MM.1S (cell line): ENCODE results near the gene CERS1.

Experiments
- DNase-seq: peaks from one replicate; pipeline ENCODE4 v3.0.0-alpha.2; 2015
- H2AFZ ChIP-seq: fragments of 300-600 bp; sonication (generic); 2 replicates; pipeline ENCODE4 v1.6.0; 2016; ENCODE audit warnings: antibody characterized with exemption, low read length
- H3F3A ChIP-seq: fragments of 300-600 bp; sonication (generic); 2 replicates; pipeline ENCODE4 v1.6.1; 2016; ENCODE audit warnings: mild to moderate bottlenecking, antibody characterized with exemption, low read length, moderate library complexity, mixed read lengths; ENCODE audit not compliant: insufficient read depth
- H3K27ac ChIP-seq: fragments of 300-600 bp; sonication (generic); 2 replicates; pipeline ENCODE4 v1.5.1; 2016; ENCODE audit warnings: mild to moderate bottlenecking, low read length
- H3K27me3 ChIP-seq: fragments of 300-600 bp; sonication (generic); replicated peaks from 2 replicates; pipeline ENCODE4 v1.6.0; 2016; ENCODE audit warnings: low read length; ENCODE audit not compliant: insufficient read depth
- H3K36me3 ChIP-seq: fragments of 300-600 bp; sonication (generic); replicated peaks from 2 replicates; pipeline ENCODE4 v1.6.1; 2016; ENCODE audit warnings: mild to moderate bottlenecking, low read length, mixed read lengths; ENCODE audit not compliant: insufficient read depth
- H3K4me1 ChIP-seq: fragments of 300-600 bp; sonication (generic); 2 replicates; pipeline ENCODE4 v1.6.1; 2016; ENCODE audit warnings: low read length, mixed read lengths
- H3K4me2 ChIP-seq: fragments of 300-600 bp; sonication (generic); 2 replicates; pipeline ENCODE4 v1.6.0; 2016; ENCODE audit warnings: low read depth, low read length
- H3K4me3 ChIP-seq: fragments of 300-600 bp; sonication (generic); 2 replicates; pipeline ENCODE4 v1.5.1; 2016; ENCODE audit warnings: low read length, mixed read lengths
- H3K79me2 ChIP-seq: fragments of 300-600 bp; sonication (generic); 2 replicates; pipeline ENCODE4 v1.6.1; 2016; ENCODE audit warnings: mixed run types, low read length, mixed read lengths
- H3K9ac ChIP-seq: fragments of 300-600 bp; sonication (generic); 2 replicates; pipeline ENCODE4 v1.6.1; 2016; ENCODE audit warnings: low read length, mixed read lengths
- H3K9me2 ChIP-seq: fragments of 300-600 bp; sonication (generic); replicated peaks from 2 replicates; pipeline ENCODE4 v1.6.1; 2016; ENCODE audit warnings: mild to moderate bottlenecking, low read length, mixed read lengths; ENCODE audit not compliant: insufficient read depth
- H3K9me3 ChIP-seq: fragments of 300-600 bp; sonication (generic); replicated peaks from 2 replicates; pipeline ENCODE4 v1.6.1; 2016; ENCODE audit warnings: mild to moderate bottlenecking, low read length, mixed read lengths; ENCODE audit not compliant: insufficient read depth
- H4K20me1 ChIP-seq: fragments of 300-600 bp; sonication (generic); 2 replicates; pipeline ENCODE4 v1.6.1; 2016; ENCODE audit warnings: mild to moderate bottlenecking, low read length, moderate library complexity, mixed read lengths; ENCODE audit not compliant: insufficient read depth
- EZH2 ChIP-seq: fragments of 300-600 bp; sonication (generic); optimal IDR thresholded peaks from 2 replicates; pipeline ENCODE3; 2017; ENCODE audit warnings: low read depth, mild to moderate bottlenecking, antibody characterized with exemption, low read length, mixed read lengths
- EZH2phosphoT487 ChIP-seq: fragments of 300-600 bp; sonication (generic); IDR thresholded peaks from 2 replicates; pipeline ENCODE4 v1.6.1; 2018; ENCODE audit warnings: antibody characterized with exemption, low read length
- TF ChIP-seq, protein P1 (sequence below): fragments of 300-600 bp; sonication (generic); IDR thresholded peaks from 2 replicates; pipeline ENCODE4 v1.5.1; 2016; ENCODE audit warnings: antibody characterized with exemption, low read length, mixed read lengths

The CERS1 gene

DNA sequence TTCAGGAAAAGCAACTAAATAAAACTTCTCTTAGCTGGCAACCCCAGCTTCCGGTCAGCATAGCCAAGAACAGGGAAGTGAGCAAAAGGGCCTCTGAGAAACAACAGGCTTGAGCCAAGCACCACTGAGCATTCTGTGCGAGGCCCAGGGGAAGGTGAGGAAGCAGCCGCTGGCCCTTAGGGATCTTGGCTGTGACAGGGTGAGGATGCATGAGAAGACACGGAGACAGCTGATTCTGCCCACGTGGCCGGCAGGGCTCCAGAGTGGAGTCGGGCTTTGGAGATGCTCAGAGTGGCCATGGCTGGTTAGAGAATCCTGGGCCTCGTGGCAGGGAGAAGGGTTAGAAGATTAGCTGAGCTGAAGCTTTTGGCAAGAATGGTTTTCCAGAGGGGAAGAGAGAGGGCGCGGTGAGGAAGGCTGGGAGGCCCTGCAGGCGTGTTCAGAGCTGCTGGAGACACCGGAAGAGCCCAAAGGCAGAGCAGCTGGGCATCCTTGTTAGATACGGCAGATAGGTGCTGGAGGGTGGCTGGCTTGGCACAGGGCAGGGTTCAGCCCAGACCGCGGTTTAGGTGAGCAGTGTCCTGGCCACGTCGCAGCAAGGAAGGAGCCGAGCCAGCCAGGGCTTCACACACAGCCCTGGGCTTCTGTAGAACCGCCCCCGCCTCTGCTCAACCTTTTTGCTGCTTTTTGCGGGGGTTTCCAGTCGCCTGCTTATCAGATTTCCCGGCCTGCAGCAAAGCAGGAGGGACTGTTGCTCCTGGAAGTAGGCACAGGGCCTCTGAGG is 46.9 kb downstream of the CERS1 start:
- Histone ChIP-seq H3K4me3 (no peak overlapping the region), H3F3A (no peaks in the 10 kb centered on the region), H3K9me2 (no peaks in the 10 kb centered on the region), H3K9me3 (no peaks in the 10 kb centered on the region), H3K79me2 (peaks cover 98% of the 10 kb centered on the region), H3K4me2 (no peak overlapping the region), H3K4me1 (peaks cover 22% of the 10 kb centered on the region), H3K36me3 (peaks cover 10% of the 10 kb centered on the region), H3K9ac (no peak overlapping the region), H4K20me1 (peaks cover 54% of the 10 kb centered on the region), H3K27me3 (no peaks in the 10 kb centered on the region), H2AFZ (no peak overlapping the region), H3K27ac (no peak overlapping the region)
- TF ChIP-seq EZH2phosphoT487 (no peak), EZH2 (no peak)
- TF ChIP-seq, protein P1, sequence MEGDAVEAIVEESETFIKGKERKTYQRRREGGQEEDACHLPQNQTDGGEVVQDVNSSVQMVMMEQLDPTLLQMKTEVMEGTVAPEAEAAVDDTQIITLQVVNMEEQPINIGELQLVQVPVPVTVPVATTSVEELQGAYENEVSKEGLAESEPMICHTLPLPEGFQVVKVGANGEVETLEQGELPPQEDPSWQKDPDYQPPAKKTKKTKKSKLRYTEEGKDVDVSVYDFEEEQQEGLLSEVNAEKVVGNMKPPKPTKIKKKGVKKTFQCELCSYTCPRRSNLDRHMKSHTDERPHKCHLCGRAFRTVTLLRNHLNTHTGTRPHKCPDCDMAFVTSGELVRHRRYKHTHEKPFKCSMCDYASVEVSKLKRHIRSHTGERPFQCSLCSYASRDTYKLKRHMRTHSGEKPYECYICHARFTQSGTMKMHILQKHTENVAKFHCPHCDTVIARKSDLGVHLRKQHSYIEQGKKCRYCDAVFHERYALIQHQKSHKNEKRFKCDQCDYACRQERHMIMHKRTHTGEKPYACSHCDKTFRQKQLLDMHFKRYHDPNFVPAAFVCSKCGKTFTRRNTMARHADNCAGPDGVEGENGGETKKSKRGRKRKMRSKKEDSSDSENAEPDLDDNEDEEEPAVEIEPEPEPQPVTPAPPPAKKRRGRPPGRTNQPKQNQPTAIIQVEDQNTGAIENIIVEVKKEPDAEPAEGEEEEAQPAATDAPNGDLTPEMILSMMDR, result no peak
- DNase-seq, result no peak

DNA sequence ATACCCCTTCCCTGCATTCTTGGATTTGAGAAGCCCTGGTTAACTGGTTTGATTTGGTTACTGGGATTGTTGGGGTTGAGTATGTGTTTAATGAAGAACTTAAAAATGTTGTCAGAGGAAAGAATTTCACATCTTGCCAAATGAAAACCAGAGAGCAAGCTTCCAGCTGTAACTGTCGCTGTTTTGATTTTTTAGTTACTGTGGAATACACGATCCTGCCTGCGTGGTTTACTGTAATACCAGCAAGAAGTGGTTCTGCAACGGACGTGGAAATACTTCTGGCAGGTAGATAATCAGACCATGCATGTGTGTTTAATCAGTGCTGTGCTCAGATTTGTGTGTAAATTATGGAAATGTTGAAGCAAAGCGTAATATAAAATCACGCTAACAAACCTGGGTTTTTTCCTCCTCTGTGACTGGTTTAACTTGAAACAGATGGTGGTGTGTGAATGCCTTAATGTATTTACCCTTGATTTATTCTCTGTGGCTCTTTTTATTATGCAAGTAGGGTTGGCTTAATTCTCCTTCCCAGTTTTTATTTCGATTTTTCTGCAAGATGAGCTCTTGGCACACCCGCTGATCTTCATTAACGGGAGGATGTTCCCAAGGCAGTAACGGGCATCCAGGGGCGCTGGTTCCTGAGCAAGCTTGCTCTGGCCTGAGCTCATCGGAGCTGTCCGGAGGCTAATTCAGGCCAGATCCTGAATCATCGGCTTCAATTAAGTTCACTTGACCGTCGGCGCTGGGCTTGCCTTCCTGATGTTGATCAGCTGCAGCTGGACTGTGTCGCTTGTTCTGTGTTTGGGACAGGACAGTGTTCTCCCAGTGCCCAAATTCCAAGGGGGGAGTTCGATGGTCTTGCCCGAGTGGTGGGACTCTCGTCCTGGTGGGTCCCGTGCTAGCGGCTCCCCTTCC is 48.2 kb downstream of the CERS1 start:
- Histone ChIP-seq H3K9me3 (no peaks in the 10 kb centered on the region), H3K27me3 (no peaks in the 10 kb centered on the region), H3K4me1 (peaks cover 22% of the 10 kb centered on the region), H2AFZ (no peak overlapping the region), H3K4me2 (no peak overlapping the region), H3K9ac (no peak overlapping the region), H3K4me3 (no peak overlapping the region), H3K9me2 (no peaks in the 10 kb centered on the region), H3K36me3 (peaks cover 8% of the 10 kb centered on the region), H4K20me1 (peaks cover 67% of the 10 kb centered on the region), H3K79me2 (peaks cover 98% of the 10 kb centered on the region), H3K27ac (no peak overlapping the region), H3F3A (no peaks in the 10 kb centered on the region)
- TF ChIP-seq, protein P1, result no peak
- TF ChIP-seq EZH2, result no peak
- TF ChIP-seq EZH2phosphoT487, result no peak
- DNase-seq, result no peak

DNA sequence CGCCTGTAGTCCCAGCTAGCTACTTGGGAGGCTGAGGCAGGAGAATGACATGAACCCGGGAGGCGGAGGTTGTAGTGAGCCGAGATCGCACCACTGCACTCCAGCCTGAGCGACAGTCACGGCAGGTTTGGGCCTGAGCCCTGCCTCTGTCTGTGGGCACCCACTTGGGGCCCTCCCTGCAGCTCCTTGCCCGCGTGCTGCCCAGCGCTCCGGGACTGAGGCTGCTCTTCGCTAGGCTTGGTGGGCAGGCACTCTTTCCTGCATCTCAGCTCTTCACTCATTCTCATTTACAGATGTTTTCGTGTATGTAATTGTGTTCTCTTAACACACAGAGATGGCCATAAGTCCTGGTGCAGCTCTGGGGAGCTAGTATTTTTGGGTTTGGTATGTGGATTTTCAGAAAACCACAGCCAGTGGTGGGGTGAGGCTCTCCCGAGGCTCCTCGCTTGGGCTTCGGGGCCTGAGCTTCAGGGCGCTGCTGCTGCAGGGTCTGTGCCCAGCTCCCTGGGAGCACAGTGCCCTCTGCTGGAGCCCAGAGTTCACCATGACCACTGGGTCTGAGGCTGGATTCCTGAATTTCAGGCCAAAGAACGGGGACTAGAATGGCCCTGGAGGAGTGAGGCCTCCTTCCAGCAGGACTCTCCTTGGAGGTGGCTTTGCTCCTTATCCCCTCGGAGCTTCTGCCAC is 49.0 kb downstream of the CERS1 start:
- Histone ChIP-seq H3F3A (no peaks in the 10 kb centered on the region), H3K4me2 (no peak overlapping the region), H3K27me3 (no peaks in the 10 kb centered on the region), H3K9me2 (no peaks in the 10 kb centered on the region), H3K9me3 (no peaks in the 10 kb centered on the region), H3K4me3 (no peak overlapping the region), H3K27ac (no peak overlapping the region), H3K9ac (no peak overlapping the region), H3K79me2 (peaks cover 100% of the 10 kb centered on the region), H2AFZ (no peak overlapping the region), H3K4me1 (peaks cover 22% of the 10 kb centered on the region), H4K20me1 (peaks cover 73% of the 10 kb centered on the region), H3K36me3 (peaks cover 6% of the 10 kb centered on the region)
- peak; percentile 30 for DNase-seq
- TF ChIP-seq, protein P1, result peak; percentile 77
- TF ChIP-seq EZH2phosphoT487, result no peak
